Measurements from ENCODE around the gene MED13L.

MED13L gene

DNA sequence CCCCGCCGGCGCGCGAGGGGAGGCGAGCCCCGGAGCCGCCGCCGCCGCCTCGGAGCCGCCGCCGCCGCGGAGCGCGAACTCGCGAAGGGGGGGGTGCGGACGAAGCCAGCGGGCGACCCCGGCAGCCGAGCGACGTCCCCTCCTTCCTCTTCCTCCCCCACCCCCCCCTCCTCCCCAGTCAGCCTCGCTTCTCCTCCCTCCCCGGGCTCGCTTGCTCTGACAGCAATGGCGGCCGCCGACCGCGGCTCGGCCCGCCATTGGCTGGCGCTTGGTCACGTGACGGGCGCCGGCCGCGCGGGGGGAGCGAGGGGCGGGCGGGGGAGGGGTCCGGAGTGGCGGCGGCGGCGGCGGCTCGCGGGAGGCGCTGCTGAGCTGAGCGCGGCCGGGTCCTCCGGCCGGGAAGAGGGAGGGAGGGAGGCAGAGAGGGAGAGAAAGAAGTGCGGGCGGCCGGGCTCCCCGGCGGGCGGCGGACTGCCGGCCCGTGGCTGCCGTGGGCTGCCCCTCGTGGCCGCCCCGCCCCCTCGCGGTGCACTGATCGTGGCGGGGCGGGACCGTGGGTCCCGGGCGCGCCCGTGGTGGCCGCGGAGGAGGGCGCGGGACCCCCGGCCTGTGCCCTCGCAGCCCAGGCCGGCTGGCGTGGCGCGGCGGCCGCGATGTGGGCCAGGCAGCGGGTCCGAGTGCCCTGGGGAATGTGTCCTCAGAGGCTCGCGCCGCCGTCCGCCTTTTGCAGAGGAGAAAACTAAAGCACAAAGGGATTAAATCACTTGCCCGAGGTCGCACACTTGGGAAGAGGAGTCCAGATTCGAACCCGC is at the start of gene MED13L:
TSS of gene MED13L (minus strand) at position 227 of the 812 bp plus-strand sequence. CDS start 562 bp downstream, outside the sequence.
- peak; percentile 98 for DNase-seq

DNA sequence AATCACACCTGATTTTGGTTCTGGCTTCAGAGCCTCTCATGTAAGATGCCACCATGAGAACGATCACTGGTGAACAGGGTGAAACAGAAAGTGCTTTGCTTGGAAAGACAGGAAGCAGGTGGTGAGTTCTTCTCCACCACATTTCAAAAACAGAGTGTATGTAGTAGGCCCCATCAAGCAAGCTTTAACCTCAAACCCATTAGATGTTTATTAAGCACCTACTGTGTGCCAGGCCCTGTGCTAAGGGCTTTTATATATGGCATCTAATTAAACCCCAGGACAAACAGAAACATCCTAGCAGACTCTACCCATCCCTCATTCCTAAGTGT is 47.8 kb upstream of the MED13L start:
- no peak for DNase-seq

DNA sequence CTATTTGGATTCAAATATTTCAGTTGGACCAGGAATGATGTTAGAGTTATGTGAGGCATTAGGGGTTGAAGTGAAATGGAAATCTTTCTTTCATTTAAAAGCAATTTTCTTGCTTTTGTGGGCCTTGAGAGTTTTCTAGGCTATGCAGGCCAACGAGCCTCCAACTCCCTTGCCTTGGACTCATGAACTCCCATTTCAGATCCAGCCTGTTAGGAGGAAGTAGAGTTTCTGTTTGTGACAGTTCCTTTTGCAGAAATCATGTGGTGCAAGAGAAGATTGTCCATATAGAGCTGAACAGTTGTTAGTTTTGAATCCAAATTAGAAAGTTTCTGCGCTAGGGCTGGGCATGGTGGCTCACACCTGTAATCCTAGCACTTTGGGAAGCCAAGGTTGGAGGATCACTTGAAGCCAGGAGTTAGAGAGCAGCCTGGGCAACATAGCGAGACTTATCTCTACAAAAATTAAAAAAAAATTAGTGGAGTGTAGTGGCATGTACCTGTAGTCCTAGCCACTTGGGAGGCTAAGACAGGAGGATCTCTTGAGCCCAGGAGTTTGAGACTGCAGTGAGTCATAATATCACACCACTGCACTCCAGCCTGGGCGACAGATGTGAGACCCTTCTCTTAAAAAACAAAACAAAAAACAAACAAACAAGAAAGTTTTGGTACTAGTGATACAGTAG is 47.3 kb upstream of the MED13L start:
- DNase-seq: no peak

DNA sequence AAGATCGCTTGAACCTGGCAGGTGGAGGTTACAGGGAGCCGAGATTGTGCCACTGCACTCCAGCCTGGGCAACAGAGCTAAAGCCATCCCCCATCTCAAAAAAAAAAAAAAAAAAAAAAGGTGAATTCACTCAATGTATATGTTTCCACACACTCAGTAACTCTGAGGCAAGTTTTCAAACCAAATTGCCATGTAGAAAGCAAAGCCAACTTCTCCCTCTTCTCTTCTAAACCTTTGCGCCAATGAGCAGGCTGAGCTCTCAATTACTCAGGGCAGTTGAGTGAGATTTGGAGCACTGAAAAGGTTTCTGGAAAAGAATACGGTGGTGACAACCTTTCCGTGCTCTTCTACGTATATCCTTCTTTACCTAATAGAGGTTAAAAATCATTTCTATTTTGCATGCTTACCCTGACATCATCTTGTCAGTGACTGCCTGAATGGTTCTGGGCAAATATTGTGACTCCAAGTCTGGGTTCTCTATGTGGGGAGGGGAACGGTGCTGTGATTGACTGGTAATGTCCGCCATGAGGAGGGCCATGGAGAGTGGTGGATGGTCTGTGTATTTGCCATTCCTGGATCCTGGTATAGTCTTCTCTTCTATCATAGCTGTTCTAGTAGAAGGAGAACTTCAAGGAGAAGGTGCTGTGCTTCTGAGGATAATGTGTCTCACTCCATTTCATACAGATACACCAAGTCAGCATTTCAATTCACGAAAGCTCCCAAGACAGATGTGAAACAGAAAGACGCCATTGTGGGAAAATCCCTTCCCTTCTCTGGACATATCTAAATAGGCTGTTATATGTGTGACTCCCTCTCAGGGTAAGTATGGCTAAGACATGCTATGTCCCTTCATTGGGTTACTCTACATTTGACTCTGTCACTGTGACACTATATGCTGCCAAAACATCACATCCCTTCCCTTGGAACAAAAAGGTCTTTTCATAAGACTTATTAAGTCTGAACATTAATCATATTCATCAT is 46.2 kb upstream of the MED13L start:
- no peak for DNase-seq

DNA sequence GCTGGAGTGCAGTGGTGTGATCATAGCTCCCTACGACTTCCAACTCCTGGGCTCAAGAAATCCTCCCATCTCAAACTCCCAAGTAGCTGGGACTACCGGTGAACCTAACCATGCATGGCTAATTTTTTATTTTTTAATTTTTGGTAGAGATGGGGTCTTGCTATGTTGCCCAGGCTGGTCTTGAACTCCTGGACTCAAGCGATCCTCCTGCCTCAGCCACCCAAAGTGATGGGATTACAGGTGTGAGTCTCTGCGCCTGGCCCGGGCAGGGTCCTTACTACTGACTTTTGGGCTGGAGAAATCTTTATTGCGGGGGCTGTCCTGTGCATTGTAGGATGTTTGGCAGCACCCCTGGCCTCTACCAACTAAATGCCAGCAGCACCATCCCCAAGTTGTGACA is 44.4 kb upstream of the MED13L start:
- no peak for DNase-seq

DNA sequence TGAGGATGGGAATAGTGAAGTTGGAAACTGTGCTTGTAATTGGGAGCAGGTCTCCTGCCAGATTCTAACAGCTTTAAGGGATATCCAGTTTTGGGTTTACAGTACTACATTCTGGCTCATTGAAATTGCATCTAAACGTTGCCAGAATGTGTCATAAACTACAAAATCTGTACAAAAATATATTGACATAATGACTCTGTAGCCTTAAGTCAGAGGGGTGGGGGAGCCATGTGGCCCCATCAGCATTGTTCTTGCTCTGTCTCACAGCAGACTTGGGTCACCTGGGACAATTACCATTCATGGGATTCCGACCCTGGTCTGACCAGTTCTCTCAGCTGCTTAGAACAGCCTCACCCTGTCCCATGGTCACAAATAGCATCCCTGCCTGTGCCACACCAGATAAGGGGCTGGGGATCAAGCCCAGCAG is 43.3 kb upstream of the MED13L start:
- no peak for DNase-seq

DNA sequence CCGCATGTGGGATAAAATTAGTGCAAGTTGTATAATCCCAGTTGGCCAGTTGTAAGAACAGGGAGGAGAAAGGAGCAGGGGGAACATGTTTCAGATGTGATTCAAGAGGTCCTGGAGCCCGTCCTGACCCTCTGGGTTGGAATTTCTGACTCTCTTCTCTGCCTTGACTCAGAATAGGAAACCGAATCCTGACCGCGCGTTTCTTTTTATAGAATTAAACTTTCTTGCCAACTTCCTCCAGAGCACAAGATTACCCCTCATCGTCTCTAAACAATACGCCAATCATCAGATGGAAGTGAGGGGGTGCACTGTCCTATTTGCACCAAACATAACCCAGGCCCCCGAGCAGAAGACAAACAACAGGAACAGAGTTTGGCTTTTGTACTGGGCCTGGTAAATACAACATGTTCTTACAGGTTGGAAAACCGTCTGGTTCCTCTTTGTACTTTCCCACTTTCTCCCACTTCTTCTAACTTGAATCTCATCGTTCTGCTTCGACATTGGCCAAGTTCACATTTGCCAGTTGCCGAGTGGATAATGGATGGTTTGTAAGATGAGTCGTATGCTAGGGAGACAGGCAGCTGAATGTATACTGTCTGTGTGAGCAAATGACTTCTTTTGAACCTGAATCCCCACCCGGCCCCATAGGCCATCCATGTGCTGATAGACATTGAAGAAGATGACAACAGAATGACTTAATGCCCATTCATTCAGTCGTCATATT is 42.6 kb upstream of the MED13L start:
- no peak for DNase-seq

DNA sequence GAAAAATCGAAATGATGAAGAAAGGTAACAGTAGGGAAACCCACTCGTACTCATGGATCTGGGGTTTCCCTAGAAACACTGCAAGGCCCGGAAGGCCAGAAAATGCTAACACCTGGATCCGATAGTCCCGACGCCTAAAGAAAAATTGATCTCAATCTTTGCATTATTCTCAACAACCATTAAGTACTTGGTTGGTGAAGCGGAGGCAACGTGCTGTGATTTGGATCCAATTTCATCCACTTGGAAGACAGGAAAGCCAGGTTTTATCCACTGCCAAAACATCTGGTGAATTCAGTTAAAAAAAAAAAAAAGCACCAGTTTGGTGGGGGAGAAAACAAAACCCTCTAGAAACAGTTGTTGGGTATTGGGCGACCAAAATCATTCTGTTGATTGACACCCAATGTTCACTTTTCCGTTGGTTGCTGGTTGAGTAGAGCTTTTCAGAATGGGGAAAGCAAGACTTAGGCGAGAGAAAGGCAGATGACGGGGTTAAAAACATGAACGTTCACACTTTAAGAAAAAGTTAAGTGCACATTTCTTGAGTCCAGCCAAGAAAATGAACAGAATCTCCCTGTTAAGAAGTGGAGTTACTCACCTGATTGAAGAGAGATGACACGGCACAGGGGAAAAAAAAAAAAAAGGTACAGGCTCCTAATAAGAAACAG is 41.9 kb upstream of the MED13L start:
- no peak for DNase-seq

DNA sequence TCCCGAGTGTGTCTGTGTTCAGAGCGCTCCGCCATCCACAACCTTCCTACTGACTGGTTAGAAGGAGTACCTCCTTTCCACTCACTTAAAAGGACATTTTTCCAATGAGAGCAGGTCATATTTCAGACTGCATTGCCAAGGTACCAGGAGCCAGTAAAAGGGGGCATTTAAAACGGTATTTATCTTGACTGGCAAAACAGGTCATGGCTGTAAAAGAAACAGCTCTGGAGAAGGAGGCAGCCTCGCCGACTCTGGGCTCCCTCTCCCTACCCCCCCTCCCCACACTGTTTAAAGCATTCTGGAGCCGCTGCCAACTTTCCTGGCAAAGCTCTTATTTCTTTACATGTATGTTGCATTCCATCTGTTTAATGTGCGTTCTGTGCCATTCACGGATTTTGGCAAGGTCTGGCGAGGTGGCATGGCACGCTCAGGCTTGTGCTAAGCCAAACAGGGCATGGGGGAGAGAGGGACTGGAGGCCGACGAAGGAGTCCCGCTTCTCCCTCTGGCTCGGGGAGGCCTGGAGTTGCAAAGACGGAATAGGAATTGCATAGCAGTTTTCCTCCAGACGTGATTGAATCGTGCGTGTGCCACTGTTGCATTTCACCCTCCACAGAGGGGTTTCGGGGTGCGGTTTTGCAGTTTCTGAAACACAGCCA is 41.2 kb upstream of the MED13L start:
- DNase-seq: peak; percentile 58

DNA sequence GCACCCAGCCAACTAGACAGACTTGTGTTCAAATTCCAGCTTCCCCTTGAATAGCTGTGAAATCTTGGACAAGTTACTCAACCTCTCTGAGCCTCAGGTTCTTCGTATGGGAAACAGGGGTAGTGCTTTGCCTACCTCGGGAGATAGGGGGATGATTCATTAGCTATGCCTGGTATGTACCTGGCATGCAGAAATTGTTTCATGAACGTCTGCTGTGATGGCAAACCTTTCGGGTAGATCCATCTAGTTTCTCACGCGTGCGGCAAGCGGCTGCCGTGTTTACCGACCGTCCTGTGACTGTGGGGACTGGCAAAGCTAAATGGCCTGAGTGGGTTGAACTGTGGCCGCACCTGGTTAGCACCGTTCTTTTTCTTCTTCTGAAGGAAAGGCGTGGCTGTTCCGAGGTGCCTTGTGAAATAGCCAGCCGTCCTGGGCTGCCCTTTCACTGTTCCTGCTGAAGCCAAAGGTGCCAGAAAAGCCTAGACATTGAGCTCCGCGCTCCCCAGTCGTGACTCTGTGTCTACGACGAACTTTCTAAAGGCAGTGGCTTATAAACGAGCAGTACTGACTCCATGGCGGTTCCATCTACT is 40.6 kb upstream of the MED13L start:
- DNase-seq: no peak

DNA sequence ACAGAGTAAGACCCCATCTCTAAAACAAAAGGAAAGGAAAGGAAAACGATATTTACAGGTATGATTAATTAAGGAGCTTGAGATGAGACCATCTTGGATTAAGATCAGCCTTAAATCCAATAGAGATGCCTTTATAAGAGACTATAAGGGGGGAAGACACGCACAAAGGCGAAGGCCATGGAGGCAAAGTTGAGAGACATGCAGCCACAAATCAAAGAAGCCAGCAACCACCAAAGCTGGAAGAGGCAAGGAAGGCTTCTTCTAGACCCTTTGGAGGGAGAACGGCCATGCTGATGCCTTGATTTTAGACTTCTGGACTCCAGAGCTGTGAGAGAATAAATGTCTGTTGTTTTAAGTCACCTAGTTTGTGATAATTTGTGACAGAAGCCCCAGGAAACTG is 39.6 kb upstream of the MED13L start:
- DNase-seq: no peak

DNA sequence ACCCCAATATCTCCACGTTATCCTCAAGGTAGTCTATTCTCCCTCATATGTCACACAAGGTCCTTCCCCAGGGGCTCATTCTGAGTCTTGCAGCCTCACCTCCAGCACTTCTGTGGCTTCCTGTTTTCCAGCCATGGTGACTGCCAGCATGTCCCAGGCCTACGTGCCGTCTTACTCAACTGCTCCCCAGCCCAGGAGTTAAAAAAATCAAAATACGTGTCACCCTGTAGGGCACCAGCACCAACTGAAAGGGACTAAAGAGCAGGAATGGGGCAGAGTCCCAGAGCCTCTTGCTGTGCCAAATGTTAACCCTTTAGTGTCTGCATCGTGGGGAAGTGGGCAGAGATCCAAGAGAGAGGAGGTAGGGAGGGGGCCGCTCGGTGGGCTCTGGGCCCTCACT is 37.0 kb upstream of the MED13L start:
- DNase-seq: no peak

DNA sequence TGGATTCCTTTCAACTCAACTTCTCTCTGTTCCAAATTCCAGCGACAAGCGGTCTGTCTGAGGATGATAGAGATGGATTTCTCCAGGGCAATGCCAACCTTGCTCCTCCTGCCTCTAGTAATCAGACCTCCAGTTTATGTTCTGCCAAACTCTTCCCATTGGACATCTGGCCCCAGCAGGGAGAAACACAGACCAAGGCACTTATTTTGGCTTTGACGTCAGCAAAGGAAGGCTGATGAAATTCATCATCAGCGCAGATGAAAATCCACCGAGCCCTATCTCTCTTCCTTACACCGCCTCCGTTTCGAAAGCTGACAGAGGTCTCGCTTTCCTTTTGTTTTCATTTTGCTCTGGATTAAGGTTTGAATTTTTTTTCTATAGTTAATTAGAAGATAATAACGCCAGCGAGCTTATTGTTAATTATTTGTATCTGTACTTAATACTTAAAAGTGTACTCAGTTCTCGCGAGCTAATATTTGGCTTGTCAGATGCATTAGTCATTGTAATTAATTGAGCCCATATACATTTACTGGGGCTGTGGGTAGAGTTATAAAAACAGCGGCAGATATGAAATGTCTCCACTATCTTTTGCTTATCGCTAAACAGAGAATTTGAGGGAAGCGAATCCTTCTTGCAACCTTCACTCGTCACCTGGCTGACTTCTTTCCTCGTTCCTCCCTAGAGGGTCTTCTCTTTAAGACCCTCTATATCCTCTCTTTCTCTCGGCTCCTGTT is 35.9 kb upstream of the MED13L start:
- DNase-seq: peak; percentile 36

DNA sequence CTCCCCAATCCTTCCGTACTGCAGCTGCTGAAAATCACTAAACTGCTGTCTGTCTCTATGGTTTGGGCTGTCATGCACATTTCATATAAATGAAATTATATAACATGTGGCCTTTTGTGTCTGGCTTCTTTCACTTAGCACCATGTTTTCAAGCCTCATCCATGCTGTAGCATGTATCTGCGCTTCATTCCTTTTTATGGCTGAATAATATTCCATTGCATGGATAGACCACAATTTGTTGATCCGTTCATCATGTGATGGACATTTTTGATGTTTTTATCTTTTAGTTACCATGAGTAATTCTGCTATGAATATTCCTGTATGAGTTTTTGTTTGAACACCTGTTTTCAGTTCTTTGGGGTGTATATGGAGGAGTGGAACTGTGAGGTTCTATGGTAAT is 32.6 kb upstream of the MED13L start:
- DNase-seq: no peak

DNA sequence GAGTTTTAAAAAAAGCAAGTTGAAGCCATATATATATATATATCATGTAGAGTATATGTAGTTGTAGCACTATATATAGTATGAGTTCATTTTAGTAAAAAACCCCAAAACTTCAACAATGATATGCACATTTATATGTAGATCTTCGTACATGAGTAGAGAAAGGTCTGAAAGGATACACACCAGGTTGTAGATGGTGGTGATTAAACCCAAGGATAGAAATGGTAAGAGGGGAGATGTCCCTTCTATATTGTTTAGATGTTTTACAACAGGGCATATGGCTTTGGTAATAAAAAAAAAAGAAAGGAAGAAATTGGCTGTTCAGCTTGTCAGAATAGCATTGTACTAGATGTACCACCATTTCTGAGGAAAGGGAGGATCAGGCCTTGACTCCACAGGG is 31.9 kb upstream of the MED13L start:
- no peak for DNase-seq

DNA sequence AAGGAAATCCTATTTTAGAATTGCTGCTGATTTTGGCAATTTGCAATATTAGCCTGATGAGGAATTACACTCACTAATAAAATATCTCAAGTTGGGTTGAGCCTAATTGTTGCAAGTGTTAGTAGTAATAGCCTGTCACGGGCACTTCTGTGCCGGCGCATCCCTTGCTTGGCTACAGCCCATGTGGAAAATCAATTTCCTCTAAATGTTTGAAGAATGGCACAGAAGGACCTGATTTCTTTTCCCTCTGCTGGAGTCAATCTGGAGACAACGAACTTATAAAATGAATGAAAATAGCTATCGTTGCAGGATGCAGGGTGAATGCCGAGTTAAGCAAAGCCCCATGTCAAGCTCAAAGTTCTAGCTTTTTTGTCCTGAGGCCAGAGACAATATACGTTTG is 31.2 kb upstream of the MED13L start:
- DNase-seq: no peak

DNA sequence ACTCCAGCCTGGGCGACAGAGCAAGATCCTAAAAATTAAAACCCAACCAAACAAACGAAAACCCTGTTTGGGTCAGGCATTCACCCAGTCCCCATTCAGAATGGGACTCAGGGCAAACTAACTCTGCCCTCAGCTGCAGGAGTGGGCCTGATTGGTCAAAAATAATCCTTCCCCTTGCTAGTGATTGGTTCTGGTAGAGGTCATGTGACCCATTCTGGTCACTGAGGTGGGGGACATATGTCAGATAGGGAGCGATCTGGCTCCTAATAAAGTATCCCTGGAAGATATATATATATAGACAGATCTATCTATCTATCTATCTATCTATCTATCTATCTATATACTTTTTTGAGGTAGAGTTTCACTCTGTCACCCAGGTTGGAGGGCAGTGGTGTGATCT is 29.5 kb upstream of the MED13L start:
- no peak for DNase-seq

DNA sequence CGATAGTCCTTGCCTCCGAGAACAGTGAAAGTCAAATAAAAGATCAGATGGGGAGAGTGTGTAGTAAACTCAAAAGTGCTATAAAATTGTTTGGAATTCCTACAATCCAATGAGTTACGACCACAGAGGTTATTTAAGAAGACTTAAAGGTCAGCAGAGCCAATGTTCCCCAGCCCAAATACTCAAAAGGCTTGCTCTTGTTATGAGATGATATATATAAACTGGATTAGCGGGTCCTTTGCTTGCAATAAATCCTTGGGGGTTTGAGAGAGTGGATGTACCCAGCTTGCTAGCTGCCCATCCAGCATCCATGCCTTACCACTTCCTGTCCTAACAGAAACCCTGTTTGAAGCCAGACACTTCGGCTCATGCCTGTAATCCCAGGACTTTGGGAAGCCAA is 29.0 kb upstream of the MED13L start:
- DNase-seq: no peak

DNA sequence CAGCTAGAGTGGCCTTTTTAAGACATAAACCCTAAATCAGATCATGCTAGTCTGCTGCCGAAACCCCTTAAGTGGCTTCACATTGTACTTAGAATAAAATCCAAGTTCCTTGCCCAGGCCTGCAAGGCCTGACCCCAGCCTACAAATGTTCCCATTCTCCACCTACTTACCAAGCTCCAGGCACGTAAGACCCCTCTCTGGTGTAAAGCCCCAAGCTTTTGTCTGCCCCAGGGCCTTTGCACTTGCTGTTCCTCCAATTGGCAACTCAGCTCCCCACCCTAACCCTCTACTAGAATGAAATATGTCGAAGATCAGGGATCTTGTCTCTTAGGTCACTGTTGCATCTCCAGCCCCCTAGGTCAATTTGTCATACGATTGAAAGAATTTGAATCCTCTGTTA is 27.1 kb upstream of the MED13L start:
- no peak for DNase-seq

DNA sequence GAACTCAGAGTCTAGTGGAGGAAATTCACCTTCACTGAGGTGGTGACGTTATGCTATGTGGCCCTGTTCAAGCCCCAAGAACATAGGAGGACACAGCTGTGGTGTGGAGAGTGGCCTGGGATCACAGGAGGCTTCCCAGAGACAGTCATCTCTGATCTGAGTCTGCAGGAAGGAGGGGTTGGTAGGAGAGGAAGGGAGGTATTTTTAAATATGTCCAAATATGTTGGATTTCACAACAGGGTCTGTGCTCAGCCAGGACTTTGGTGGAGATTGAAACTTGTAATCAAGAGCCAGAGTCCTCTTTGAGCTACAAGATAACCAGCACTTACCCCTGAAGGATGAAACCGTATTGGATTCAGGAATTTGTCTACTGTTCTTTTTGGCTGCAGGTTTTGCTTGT is 26.4 kb upstream of the MED13L start:
- DNase-seq: no peak

DNA sequence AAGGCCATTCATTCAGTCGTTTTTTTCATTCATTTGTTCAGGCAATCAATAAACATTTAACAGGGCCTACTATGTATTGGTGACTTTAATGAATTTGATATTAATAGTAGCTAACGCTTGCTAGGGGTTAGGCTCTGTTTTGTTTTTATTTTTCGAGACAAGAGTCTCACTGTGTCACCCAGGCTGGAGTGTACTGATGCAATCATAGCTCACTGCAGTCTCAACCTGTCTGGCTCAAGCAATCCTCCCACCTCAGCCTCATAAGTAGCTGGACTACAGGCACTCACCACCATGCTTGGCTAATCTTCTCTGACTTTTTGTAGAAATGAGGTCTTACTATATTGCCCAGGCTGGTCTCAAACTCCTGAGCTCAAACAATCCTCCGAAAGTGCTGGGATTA is 25.6 kb upstream of the MED13L start:
- DNase-seq: no peak

Data from NCI-H69 (cell line).